GM18909 (cell line): Measurements from ENCODE around the gene NXNL1.
"Not testable (repeated sequence)": the region's sequence is repeated elsewhere in the genome, so short reads cannot be mapped to it uniquely, and the experiment has no call there.

ENCODE experiments used
- ATAC-seq: cut with Tn5 transposase; IDR thresholded peaks from one replicate; pipeline ENCODE4 v1.9.1; 2021; ENCODE audit warnings: mild to moderate bottlenecking; ENCODE audit not compliant: unreplicated experiment, poor library complexity

The NXNL1 gene

GRCh38 chr19:17460372-17461230, at the start of gene NXNL1:
Gene NXNL1, minus strand, starts transcription at chr19:17460926. Its CDS starts 57 bp downstream, at chr19:17460869.
- ATAC-seq = no peak

GRCh38 chr19:17508558-17508933, 47.8 kb upstream of the NXNL1 start:
- ATAC-seq = not testable (repeated sequence)

GRCh38 chr19:17506745-17507144, 46.0 kb upstream of the NXNL1 start:
- no peak for ATAC-seq

- ATAC-seq = no peak
These were observed 44.5 kb upstream of the NXNL1 start for GRCh38 chr19:17505223-17505622.

- no peak for ATAC-seq
These were observed 43.7 kb upstream of the NXNL1 start for GRCh38 chr19:17504456-17504855.

- ATAC-seq = no peak
These were observed 43.3 kb upstream of the NXNL1 start for GRCh38 chr19:17504030-17504429.

GRCh38 chr19:17503240-17503639, 42.5 kb upstream of the NXNL1 start:
- ATAC-seq = no peak

GRCh38 chr19:17500447-17501198, 39.9 kb upstream of the NXNL1 start:
- no peak for ATAC-seq

GRCh38 chr19:17499648-17500446, 39.1 kb upstream of the NXNL1 start:
- ATAC-seq = no peak

- not testable (repeated sequence) for ATAC-seq
These were observed 38.3 kb upstream of the NXNL1 start for GRCh38 chr19:17499025-17499424.

GRCh38 chr19:17497149-17497798, 36.5 kb upstream of the NXNL1 start:
- no peak for ATAC-seq

- ATAC-seq = peak; percentile 59
These were observed 35.7 kb upstream of the NXNL1 start for GRCh38 chr19:17496337-17496997.

- no peak for ATAC-seq
These were observed 35.0 kb upstream of the NXNL1 start for GRCh38 chr19:17495639-17496296.

- no peak for ATAC-seq
These were observed 30.6 kb upstream of the NXNL1 start for GRCh38 chr19:17491287-17491686.

GRCh38 chr19:17490411-17490810, 29.7 kb upstream of the NXNL1 start:
- ATAC-seq = no peak

GRCh38 chr19:17489392-17490030, 28.8 kb upstream of the NXNL1 start:
- no peak for ATAC-seq

- ATAC-seq = no peak
These were observed 28.1 kb upstream of the NXNL1 start for GRCh38 chr19:17488593-17489391.
